Activated CD4-positive, alpha-beta T cell treated with anti-CD3 and anti-CD28 coated beads, Interleukin-2, amount 50 U/mL, for 16 hours (primary cell): ENCODE results near the gene ECE2.
A peak's percentile ranks its signal among the peaks of the same experiment; 100 is the strongest.
"Not testable (repeated sequence)": the region's sequence is repeated elsewhere in the genome, so short reads cannot be mapped to it uniquely, and the experiment has no call there.

Experiments
- DNase-seq: peaks from one replicate; pipeline ENCODE4 v3.0.0-alpha.2; 2020

The ECE2 gene

GRCh38 chr3:184241141-184241446, 34.7 kb upstream of the ECE2 start:
- no peak for DNase-seq

DNA sequence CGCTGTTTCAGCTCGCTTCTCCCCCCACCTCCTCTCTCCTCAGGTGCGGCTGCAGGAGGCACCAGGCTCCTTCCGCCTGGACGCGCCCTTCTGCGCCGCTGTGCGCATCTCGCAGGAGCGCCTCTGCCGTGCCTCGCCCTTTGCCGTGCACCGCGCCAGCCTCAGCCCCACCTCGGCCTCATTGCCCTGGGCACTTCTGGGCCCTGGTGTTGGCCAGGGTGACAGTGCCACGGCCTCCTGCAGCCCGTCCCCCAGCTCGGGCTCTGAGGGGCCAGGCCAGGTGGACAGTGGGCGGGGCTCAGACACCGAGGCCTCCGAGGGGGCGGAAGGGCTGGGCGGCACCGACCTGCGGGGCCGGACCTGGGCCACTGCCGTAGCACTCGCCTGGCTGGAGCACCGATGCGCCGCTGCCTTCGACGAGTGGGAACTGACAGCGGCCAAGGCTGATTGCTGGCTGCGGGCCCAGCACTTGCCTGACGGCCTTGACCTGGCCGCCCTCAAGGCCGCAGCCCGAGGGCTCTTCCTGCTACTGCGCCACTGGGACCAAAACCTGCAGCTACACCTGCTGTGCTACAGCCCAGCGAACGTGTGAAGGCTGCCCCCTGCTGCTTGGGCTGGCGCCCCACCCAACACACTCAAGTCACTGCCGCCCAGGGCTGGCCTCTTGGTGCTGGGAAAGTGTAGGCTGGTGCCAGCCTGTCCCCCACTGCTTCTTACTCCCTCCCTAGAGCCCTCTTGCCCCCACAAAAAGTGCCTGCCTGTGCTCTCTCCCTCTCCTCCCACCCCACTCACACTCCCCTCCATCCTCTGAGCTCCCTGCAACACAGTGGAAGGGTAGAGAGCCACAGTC, 34.1 kb upstream of the ECE2 start:
- DNase-seq, result no peak

GRCh38 chr3:184242297-184242685, 33.5 kb upstream of the ECE2 start:
- no peak for DNase-seq

DNA sequence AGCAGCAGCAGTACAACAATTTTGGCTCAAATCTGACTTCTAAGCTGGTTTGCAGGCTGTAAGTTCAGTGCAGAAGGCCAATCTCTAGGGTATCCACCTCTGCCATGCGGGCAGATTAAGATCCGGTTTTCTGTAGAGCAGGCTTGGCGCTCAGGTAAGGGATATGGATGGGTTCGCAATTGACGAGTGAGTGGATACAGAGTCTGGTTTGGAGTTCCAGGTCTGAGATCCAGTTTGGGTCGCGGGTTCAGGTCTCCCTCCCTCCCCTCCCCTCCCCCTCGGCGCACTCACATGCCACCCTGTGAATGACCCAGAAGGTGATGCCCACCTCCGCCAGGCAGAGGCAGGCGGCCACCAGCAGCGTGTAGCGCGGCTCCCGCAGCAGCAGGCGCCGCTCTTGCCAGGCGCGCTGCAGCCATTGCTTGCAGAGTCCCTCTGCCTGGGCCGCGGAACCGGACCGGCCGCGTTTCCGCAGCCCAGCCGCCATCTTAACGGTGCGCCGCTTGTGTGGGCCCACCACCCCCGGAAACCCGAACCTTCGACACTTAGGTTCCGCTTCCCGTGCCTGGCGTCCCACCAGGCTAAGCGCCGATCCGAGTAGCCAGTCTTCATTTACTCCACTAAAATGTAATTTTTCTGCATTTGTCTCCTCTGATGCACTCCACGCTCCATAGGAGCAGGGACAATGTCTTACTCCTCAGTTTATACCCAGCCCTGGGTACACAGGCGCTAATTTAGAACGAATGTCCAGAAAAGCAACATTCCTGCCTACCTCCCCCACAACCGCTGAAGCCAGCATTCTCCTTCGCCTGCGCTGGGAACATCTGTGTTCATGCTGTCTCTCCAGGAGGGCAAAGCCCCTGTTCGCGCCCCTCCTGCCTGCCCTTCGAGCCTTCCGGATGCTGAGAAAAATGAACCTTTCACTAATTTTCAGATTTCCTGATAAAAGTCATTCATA, 27.1 kb upstream of the ECE2 start, which contains the start of gene ALG3:
ALG3 (minus strand) TSS at position 509 of the 958 bp plus-strand sequence; CDS start at position 487, 22 bp downstream.
- DNase-seq, result peak; percentile 88

DNA sequence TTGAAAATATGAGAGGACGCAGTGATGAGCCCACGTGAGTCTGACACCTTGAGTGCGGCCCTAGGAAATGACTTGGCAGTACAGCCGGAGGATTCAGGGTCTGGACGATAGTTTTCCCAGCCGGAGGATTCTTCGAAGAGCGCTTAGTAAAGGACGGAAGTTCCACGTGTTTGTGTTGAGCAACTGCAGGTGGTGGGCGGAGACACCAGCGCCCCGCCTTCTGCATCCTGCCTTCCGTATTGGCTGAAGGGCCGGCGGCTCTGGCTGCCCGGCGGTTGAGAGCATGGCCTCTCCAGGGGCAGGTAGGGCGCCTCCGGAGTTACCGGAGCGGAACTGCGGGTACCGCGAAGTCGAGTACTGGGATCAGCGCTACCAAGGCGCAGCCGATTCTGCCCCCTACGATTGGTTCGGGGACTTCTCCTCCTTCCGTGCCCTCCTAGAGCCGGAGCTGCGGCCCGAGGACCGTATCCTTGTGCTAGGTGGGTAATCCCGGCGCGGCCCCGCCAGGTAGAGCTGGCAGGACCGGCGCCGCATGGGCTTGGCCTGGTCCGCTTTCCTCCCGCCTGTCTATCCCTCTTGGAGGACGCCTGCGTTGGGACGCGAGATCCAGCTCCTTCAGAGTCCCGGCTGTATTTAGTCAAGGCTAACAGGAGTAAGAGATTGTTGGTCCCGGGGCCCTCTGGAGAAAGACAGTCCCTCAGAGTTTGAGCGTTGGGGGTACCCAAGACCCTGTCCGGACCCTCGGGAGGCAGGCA, 26.2 kb upstream of the ECE2 start, which contains the start of gene EEF1AKMT4:
EEF1AKMT4 (plus strand) TSS at position 261 of the 755 bp plus-strand sequence; CDS start at position 284, 23 bp downstream.
- peak; percentile 99 for DNase-seq

DNA sequence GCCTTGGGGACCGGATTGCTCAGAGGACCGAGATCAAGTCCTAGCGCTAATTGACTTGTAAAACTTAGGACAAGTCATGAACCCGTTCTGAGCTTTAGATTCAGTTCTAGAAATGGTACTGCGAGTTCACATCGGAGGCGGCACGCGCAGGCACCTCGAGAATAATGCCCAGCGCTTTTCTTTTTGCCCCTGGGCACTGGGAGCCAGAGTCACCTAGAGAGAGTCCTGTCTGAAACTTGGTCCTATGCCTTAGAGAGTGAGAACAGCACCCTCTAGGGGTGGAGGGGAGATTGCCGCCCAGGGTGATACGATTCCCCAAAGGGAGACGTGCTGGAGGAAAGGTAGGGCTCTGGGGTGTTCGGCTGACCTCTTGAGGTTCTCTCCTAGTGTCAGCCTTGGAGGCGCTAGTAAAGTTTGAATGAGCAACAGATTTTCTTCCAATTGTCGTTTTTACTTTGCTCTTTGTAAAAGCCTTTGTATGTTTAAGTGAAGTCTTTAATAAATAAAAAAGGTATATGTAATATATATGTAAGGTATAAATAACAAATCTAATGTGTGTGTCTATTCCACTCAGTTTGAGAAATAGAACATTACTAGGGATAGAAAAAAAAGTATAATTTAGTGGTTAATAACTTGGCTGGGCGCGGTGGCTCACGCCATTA, 25.5 kb upstream of the ECE2 start:
- DNase-seq, result peak; percentile 96

DNA sequence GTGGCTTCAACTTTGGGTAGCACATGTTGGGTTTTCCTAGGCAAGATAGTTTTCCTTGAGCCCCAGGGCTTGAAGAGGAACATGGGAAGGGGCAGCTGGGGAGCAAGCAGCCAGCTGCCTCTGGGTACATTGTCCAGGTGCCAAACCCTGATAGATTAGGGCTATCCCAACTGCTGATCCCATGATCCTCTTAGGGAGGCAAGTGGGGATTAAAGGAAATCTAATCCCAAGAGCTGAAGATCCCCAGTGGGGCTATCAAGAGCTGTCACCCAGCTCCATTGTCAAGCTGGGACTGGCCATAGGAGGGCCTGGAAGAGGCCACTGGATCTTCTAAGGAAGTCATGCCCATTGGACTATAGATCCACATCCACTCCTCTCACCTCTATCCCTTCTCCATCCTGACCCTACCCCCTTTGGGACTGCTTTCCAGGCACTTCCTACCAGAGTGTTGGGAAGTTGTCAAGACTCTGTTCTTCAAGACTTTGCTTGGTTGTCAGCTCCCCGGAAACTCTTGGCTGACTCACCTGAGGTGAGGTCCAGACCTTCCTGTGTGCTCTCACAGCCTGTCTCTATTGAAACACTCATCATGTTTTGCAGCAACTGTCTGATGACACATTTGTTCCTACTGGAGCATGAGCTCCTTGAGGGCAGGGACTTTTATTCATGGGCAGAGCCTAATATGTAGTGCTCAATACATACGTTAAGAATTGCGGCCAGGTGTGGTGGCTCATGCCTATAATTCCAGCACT, 20.4 kb upstream of the ECE2 start:
- DNase-seq, result peak; percentile 45

DNA sequence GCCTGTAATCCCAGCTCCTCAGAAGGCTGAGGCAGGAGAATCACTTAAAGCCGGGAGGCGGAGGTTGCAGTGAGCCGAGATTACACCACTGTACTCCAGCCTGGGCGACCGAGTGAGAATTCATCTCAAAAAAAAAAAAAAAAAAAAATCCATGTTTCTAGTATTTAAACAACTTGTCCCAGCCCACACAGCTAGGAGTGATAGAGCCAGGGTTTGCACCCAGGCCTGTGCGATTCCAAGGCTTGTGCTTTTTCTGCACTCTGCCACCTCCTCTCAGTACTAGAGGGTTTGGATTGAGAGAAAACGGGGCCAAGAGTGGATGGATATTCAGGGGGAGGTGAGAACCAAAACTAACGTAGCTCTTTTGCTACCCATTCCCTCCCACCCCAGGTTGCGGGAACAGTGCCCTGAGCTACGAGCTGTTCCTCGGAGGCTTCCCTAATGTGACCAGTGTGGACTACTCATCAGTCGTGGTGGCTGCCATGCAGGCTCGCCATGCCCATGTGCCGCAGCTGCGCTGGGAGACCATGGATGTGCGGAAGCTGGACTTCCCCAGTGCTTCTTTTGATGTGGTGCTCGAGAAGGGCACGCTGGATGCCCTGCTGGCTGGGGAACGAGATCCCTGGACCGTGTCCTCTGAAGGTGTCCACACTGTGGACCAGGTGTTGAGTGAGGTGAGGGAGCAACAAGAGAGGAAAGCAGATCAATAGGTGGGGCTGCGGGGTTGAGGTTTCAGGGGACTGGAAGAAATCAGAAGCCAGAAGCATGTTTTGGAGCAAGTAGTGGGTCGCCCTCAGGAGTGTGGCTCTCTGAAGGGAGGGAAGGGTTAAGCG, 18.5 kb upstream of the ECE2 start:
- DNase-seq, result no peak

GRCh38 chr3:184258926-184259325, 16.9 kb upstream of the ECE2 start:
- no peak for DNase-seq

GRCh38 chr3:184259396-184259877, 16.4 kb upstream of the ECE2 start:
- DNase-seq, result no peak

DNA sequence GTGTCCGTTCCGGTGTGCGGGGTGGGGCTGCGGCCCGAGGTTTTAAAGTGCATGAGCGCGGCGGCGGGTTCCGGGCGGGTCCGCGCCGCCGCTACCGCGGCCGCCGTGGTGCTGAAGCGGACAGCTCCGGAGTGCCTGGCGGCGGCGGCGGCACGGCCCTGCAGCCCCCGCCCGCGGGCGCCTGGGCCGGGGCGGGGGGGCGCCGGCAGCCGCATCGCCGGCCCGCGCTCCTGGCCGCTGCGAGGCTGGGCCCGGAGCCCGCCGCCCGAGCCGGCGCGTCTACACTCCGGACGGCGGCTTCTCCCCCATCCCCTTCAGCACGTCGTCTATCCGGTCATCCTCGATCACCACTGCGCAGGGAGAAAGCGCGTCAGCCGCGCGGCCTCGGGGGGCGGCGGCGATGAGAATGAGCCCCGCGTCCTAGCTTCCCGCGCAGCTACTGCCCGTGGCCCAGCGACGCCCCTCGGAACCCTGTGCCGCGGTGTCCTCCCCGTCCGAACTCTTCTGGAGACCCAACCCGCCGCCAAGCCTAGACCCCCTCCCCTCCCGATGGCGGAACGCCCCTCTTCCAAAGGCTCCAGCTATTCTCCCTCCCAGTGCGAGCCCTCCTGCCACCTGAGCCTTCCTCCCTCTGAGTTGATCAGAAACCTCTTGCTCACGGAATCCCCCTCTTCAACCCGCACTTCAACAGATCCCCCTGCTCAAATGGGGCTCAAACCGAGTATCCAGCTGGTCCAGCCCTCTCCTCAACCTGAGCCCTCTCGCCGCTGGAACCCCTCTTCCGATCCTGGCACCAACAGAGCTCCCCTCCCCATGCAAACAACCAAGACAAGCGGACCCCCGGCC, 15.7 kb upstream of the ECE2 start:
- no peak for DNase-seq

DNA sequence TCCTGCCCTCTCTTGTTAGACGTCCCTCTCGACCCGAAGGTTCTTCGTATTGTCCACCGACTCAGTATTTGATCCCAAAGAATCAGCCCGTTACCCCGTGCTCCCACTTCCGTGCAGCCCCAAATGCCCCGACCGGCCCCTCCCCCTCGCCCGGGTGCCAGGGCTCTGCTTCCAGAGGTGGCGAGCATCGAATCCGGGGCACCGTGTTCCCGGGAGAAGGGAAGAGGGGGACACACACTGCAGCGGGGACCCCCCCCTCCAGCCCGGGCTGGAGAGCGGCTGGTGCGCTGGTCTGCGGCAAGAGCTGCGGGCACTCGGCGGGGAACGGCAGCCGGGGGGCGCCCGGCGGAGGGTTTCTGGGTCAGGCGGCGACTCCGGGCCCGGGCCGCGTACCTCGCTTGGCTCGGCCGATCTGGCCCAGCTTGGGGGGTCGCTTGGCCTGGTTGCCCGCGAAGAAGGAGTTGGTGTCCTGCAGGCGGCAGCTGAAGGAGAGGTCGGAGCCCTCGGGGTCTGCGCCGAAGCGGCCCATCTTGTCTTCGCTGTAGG, 15.0 kb upstream of the ECE2 start:
- no peak for DNase-seq

- DNase-seq, result peak; percentile 52
These were observed 14.5 kb upstream of the ECE2 start, which contains the start of gene CAMK2N2 for GRCh38 chr3:184261270-184261853. Gene CAMK2N2, minus strand, starts transcription at chr3:184261553. Its CDS starts 268 bp downstream, at chr3:184261285.

GRCh38 chr3:184261854-184262763, 13.7 kb upstream of the ECE2 start:
- peak; percentile 21 for DNase-seq

DNA sequence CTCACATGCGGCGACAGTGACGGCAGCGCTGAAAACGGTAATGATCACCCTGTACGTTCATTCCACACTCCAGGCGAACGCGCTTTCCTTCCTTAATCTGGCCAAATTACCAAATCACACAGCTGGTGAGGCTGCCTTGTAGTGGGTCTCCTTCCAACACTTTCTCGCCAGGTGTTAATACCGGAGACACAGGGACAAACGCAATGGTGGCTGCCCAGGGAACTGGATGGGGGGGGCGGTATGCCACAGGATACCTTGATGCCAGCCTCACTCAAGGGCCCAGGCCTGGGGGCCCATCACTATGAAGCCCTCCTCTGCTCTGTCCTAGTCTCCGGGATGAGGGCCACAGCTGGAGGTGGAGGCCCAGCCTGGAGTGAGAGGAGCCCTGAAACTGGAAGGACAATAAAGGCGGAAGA, 13.1 kb upstream of the ECE2 start:
- no peak for DNase-seq

- not testable (repeated sequence) for DNase-seq
These were observed 8.6 kb upstream of the ECE2 start for GRCh38 chr3:184267249-184267648.

DNA sequence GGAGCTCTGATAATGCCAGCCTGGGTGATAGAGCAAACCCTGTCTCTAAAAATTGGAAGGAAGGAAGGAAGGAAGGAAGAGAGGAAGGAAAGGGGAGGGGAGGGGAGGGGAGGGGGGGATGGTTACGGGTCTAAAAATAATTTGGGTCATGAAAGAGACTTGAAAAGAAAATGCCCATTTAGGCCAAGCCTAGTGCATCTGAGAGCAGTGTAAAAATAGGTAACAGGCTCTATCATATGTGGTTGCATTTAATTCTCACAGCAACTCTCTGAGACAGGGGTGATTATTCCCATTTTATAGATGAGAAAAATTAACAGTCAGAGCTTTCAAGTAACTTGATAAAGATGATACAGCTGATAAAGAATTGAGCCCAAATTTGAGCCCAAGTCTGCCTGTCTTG, 3.6 kb upstream of the ECE2 start:
- DNase-seq, result no peak

GRCh38 chr3:184275381-184275701, 481 bp upstream of the ECE2 start:
- DNase-seq, result no peak
